Measurements from ENCODE around the gene ETNK1. TPM values are rescaled to one million over a fixed set of nuclear protein-coding genes. Genes with fewer than 3 reads are reported as not detected.
A peak's percentile ranks its signal among the peaks of the same experiment; 100 is the strongest.
"Not testable (repeated sequence)": the region's sequence is repeated elsewhere in the genome, so short reads cannot be mapped to it uniquely, and the experiment has no call there.

The ETNK1 gene
- polyA plus RNA-seq, 3 donors, result 63.4 to 79.2 (median 76.9) TPM

- no peak for DNase-seq (ENCODE audit: extremely low read depth in 1 of 11, low read depth in 9 of 11, low spot score in 4 of 11)
Observed at GRCh38 chr12:22670762-22671161, 45.8 kb downstream of the ETNK1 start.

DNA sequence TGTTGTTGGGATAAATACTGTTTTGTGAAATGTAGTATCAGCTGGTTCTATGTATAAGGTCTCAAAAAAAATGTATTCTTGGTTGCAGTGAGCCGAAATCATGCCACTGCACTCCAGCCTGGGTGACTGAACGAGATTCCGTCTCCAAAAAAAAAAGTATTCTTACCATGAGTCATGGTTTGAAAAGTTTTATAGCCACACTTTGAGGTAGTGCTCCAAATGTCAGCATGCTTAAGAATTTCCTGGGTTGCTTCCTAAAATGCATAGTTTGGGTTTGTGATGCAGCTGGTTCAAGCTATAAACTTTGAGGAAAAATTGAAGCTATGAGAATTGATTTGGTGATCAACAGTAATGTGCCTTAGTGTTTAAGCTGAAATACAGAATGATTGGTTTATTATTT lies 48.0 kb downstream of the ETNK1 start:
- DNase-seq (ENCODE audit: extremely low read depth in 1 of 11, low read depth in 9 of 11, low spot score in 4 of 11), result no peak

DNA sequence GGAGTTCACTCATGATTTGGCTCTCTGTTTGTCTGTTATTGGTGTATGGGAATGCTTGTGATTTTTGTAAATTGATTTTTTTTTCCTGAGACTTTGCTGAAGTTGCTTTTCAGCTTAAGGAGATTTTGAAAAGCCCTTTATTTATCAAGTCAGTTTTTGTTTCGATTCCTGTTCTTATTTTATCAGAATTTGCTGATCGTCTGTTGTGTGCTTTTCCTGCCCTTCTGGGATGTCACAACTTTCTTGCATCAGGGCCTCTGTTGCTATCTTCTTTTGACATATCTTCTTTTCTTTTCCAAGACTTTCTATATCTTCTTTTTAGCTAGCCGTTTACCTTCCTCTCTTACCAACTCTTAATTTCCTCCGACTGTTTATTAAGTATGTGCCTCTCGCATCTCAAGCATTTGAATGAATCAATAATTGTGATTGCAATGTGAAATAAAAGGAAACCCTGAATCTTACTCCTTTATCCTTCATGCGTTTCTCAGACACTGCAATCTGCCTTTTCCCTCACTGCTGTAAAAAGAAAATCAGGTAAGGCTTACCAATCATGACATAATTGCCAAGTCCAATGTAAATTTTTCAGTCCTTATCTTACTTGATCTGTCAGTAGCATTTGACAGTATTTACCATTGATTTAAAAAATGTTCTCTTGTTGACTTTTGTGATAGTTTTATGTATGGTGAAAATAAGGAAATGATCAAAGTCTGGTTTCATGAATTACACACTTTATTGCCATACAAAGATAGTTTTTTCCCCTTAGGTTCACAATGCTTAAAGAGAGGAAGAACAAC lies 53.0 kb downstream of the ETNK1 start:
- no peak for DNase-seq (ENCODE audit: extremely low read depth in 1 of 11, low read depth in 9 of 11, low spot score in 4 of 11)

GRCh38 chr12:22682663-22683062 lies 57.7 kb downstream of the ETNK1 start:
- no peak for DNase-seq (ENCODE audit: extremely low read depth in 1 of 11, low read depth in 9 of 11, low spot score in 4 of 11)

DNA sequence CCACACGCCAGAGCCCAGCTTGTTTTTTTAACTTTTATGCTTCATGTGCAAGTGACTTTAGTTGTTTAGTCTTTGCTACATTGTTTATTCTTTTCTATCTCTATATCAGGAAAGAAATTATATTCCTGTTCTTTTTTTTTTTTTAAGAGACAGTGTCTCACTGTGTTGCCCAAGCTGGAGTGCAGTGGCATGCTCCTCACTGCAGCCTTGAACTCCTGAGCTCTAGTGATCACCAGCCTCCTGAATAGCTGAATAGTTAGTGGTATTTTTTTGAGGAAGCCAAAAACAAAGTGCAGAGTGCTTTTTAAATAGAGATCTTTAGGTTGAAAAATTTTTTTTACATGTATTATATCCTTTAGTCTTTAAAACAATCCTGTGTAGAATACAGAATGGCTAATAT lies 58.2 kb downstream of the ETNK1 start:
- no peak for DNase-seq (ENCODE audit: extremely low read depth in 1 of 11, low read depth in 9 of 11, low spot score in 4 of 11)

DNA sequence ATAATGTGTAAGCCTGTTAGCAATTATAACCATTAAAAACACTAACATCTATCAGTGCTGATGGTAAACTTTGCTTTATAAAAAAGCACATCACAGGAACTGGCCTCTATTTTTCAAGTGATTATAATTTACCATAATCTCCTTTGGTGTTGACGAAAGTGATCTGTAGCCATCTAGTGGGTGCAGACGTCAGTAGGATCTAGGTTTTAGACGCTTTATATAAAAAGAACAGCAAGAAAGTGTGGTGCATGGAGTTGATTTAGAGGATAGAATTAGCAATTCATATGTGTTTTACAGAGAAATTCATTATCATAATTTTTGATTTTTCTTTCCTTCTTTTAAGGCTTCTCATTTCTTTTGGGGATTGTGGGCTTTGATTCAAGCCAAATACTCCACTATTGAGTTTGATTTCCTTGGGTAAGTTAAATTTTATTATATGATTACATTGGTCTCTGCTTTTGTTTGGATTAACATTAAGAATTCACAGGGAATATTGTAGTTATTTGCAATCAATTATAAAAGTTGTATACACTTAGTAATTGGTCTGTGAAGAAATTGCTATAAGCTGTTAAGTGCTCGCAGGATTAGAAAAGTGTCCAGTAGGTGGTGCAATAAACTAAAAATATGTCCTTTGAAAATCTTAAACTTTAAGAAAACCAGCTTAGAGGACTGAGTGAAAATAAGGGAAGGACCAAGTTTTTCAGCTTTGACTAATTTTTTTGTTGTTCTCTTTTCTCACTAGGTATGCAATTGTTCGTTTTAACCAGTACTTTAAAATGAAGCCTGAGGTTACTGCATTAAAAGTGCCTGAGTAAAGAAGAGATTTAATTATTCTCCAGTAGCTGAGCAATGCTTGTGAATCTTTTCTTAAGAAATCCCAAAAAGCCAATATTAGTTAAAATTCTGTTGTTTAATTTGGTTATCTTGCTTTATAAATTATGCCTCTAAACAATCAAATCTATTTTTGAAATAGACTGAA lies 59.5 kb downstream of the ETNK1 start:
- peak in 7 of 11 donors; percentile 18 to 27 (median 19) for DNase-seq (ENCODE audit: extremely low read depth in 1 of 11, low read depth in 9 of 11, low spot score in 4 of 11)

GRCh38 chr12:22686193-22686592 lies 61.2 kb downstream of the ETNK1 start:
- DNase-seq (ENCODE audit: extremely low read depth in 1 of 11, low read depth in 9 of 11, low spot score in 4 of 11), result no peak

- no peak for DNase-seq (ENCODE audit: extremely low read depth in 1 of 11, low read depth in 9 of 11, low spot score in 4 of 11)
Observed at GRCh38 chr12:22687361-22688076, 62.5 kb downstream of the ETNK1 start.

DNA sequence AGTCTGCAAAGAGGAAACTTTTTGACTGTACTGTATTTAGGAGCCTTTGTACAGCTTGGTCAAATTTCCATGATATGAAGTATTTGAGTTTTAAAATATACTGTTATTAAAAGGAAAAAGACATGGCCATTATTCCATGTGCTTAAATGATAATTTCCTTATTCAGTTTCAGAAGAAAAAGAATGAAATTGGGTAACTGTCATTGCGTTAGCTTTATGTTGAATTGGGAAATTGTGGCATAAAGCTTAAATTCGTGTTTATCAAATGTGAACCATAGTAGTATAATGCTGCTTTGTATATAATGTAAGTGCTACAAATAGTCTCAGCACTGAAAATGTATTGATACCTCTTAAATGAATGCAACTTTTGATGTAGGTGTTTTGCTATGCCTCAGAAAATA lies 64.9 kb downstream of the ETNK1 start:
- DNase-seq (ENCODE audit: extremely low read depth in 1 of 11, low read depth in 9 of 11, low spot score in 4 of 11), result no peak

- DNase-seq (ENCODE audit: extremely low read depth in 1 of 11, low read depth in 9 of 11, low spot score in 4 of 11), result no peak
Observed at GRCh38 chr12:22691319-22691718, 66.3 kb downstream of the ETNK1 start.

GRCh38 chr12:22692467-22692866 lies 67.5 kb downstream of the ETNK1 start:
- DNase-seq (ENCODE audit: extremely low read depth in 1 of 11, low read depth in 9 of 11, low spot score in 4 of 11), result not testable (repeated sequence)

DNA sequence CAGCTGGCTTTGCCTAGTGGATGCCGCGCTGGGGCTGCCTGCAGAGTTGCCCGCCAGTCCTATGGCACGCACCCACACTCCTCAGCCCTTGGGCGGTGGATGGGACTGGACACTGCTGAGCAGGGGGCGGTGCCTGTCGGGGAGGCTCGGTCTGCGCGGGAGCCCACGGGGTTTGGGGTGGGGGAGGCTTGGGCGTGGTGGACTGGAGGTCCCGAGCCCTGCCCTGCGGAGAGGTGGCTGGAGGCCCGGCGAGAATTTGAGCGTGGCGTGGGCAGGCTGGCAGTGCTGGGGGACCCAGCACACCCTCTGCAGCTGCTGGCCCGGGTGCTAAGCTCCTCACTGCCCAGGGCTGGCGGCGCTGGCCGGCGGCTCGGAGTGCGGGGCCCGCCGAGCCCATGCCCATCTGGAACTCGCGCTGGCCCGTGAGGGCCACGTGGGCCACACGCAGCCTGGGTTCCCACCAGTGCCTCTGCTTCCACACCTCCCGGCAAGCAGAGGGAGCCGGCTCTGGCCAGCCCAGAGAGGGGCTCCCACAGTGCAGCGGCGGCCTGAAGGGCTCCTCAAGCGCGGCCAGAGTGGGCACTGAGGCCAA lies 68.1 kb downstream of the ETNK1 start:
- no peak for DNase-seq (ENCODE audit: extremely low read depth in 1 of 11, low read depth in 9 of 11, low spot score in 4 of 11)

GRCh38 chr12:22698576-22698975 lies 73.6 kb downstream of the ETNK1 start:
- DNase-seq (ENCODE audit: extremely low read depth in 1 of 11, low read depth in 9 of 11, low spot score in 4 of 11), result no peak

DNA sequence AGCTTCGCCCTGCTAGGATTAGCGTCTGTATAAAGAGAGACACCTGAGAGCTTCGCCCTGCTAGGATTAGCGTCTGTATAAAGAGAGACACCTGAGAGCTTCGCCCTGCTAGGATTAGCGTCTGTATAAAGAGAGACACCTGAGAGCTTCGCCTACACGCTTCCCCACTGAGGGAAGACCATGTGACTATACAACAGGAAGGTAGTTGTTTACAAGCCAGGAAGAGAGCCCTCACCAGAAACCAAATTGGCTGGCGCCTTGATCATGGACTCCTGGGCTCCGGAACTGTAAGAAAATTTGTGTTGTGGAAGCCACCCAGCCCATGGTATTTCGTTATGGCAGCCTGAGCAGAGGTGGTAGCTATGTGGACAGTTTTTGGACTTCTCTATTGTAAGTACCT lies 74.7 kb downstream of the ETNK1 start:
- not testable (repeated sequence) for DNase-seq (ENCODE audit: extremely low read depth in 1 of 11, low read depth in 9 of 11, low spot score in 4 of 11)

GRCh38 chr12:22700106-22700505 lies 75.1 kb downstream of the ETNK1 start:
- DNase-seq (ENCODE audit: extremely low read depth in 1 of 11, low read depth in 9 of 11, low spot score in 4 of 11), result peak in 1 of 11 donors; percentile 11

GRCh38 chr12:22701216-22701809 lies 76.3 kb downstream of the ETNK1 start:
- DNase-seq (ENCODE audit: extremely low read depth in 1 of 11, low read depth in 9 of 11, low spot score in 4 of 11), result peak in 1 of 11 donors; percentile 12

DNA sequence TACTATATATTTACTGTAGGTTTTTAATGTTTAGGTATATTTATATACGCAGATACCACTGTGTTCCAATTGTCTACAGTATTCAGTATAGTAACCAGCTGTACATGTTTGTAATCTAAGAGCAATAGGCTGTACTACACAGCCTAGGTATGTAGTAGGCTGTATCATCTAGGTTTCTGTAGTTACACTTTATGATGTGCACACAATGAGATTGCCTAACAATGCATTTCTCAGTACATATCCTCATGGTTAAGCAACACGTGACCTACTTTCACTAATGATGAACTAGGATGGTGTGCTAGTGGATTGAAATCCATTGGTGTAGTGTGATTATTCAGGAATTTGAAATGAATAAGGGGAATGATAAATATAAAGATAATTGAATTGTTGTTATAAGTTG lies 77.7 kb downstream of the ETNK1 start:
- DNase-seq (ENCODE audit: extremely low read depth in 1 of 11, low read depth in 9 of 11, low spot score in 4 of 11), result no peak

DNA sequence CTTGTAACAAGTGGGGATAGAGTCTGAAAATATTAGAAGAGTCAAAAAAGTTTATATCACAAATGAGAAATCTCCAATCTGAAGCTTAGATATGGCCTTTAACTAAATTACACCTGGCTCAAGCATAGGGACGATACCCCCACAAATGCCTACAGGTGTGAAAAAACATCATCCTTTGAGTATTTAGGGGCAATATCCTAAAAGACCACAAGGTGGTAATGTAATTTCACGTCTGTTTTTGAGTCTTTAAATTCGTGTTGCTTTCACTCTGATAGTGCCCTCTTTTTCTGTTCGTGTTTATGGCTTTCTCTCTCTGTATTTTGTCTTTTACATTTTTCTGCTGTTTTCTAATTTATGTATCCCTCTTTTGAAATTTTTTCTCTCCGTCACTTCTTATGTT lies 84.3 kb downstream of the ETNK1 start:
- no peak for DNase-seq (ENCODE audit: extremely low read depth in 1 of 11, low read depth in 9 of 11, low spot score in 4 of 11)

- no peak for DNase-seq (ENCODE audit: extremely low read depth in 1 of 11, low read depth in 9 of 11, low spot score in 4 of 11)
Observed at GRCh38 chr12:22712083-22712482, 87.1 kb downstream of the ETNK1 start.

All from renal cortex interstitium (tissue), 11 donors.